Progenitor cell of endocrine pancreas (in vitro differentiated cells): ENCODE data around the gene TMIGD2. TPM values are rescaled to one million over a fixed set of nuclear protein-coding genes. Genes with fewer than 3 reads are reported as not detected.
A peak's percentile ranks its signal among the peaks of the same experiment; 100 is the strongest.

Source experiments
- DNase-seq: peaks from one replicate; pipeline ENCODE4 v3.0.0; 2021; ENCODE audit warnings: low spot score; ENCODE audit not compliant: unreplicated experiment
- H3K27ac Mint-ChIP-seq: 2 replicates; pipeline ENCODE4 v1.8.0; 2021; ENCODE audit warnings: mild to moderate bottlenecking, moderate library complexity, mixed read lengths
- H3K27me3 Mint-ChIP-seq: 2 replicates; pipeline ENCODE4 v1.8.0; 2021; ENCODE audit warnings: mixed read lengths
- H3K36me3 Mint-ChIP-seq: 2 replicates; pipeline ENCODE4 v1.8.0; 2022; ENCODE audit warnings: mixed read lengths; ENCODE audit not compliant: insufficient read depth
- H3K4me1 Mint-ChIP-seq: 2 replicates; pipeline ENCODE4 v1.8.0; 2021; ENCODE audit warnings: low read depth, mixed read lengths
- H3K4me3 Mint-ChIP-seq: 2 replicates; pipeline ENCODE4 v1.8.0; 2021; ENCODE audit warnings: low read depth, mild to moderate bottlenecking, moderate library complexity, mixed read lengths
- H3K9me3 Mint-ChIP-seq: 2 replicates; pipeline ENCODE4 v1.8.0; 2021; ENCODE audit warnings: low read depth, mixed read lengths
- CTCF ChIP-seq: fragments of 200-600 bp; sonication (generic); IDR thresholded peaks from one replicate; pipeline ENCODE4 v1.5.0; 2021; ENCODE audit warnings: antibody characterized with exemption, mild to moderate bottlenecking; ENCODE audit not compliant: unreplicated experiment
- total RNA-seq: library from RNA; stranded (reverse); gene quantifications from 2 replicates; pipeline ENCODE4 v1.2.1, GENCODE V29; 2021

The TMIGD2 gene
- total RNA-seq, 1 donor from 2014 or later, result not detected

- Mint-ChIP-seq H3K4me3 (peak overlapping the region; percentile 56), H3K27me3 (no peaks in the 10 kb centered on the region), H3K9me3 (no peaks in the 10 kb centered on the region), H3K27ac (no peak overlapping the region), H3K4me1 (peaks cover 7% of the 10 kb centered on the region), H3K36me3 (peaks cover 16% of the 10 kb centered on the region)
- DNase-seq, result no peak
- no peak for TF ChIP-seq CTCF
Measured at GRCh38 chr19:4345342-4346019, 43.3 kb upstream of the TMIGD2 start.

GRCh38 chr19:4343370-4344307, 41.5 kb upstream of the TMIGD2 start, which contains the start of gene MPND:
Gene MPND (plus strand): TSS chr19:4343562. CDS start chr19:4343594, 32 bp downstream.
- Mint-ChIP-seq H3K36me3 (peaks cover 15% of the 10 kb centered on the region), H3K4me1 (peaks cover 8% of the 10 kb centered on the region), H3K9me3 (no peaks in the 10 kb centered on the region), H3K4me3 (peak within 1 kb of the TSS; percentile 89), H3K27me3 (no peaks in the 10 kb centered on the region), H3K27ac (peak within 1 kb of the TSS; percentile 99)
- DNase-seq, result peak; percentile 87
- TF ChIP-seq CTCF, result no peak

GRCh38 chr19:4342615-4343369, 40.6 kb upstream of the TMIGD2 start:
- TF ChIP-seq CTCF, result peak; percentile 42
- no peaks in the 10 kb centered on the region for H3K9me3 Mint-ChIP-seq
- H3K27ac Mint-ChIP-seq, result peak overlapping the region; percentile 99
- peak; percentile 92 for DNase-seq
- H3K4me3 Mint-ChIP-seq, result peak overlapping the region; percentile 89
- no peaks in the 10 kb centered on the region for H3K27me3 Mint-ChIP-seq
- peaks cover 15% of the 10 kb centered on the region for H3K4me1 Mint-ChIP-seq
- H3K36me3 Mint-ChIP-seq, result peaks cover 13% of the 10 kb centered on the region

GRCh38 chr19:4342314-4342614, 40.1 kb upstream of the TMIGD2 start:
- peak overlapping the region; percentile 89 for H3K4me3 Mint-ChIP-seq
- no peaks in the 10 kb centered on the region for H3K27me3 Mint-ChIP-seq
- H3K4me1 Mint-ChIP-seq, result peaks cover 16% of the 10 kb centered on the region
- no peak for DNase-seq
- H3K36me3 Mint-ChIP-seq, result peaks cover 12% of the 10 kb centered on the region
- peak overlapping the region; percentile 99 for H3K27ac Mint-ChIP-seq
- no peaks in the 10 kb centered on the region for H3K9me3 Mint-ChIP-seq
- TF ChIP-seq CTCF, result no peak
